Heart left ventricle (tissue), 16 donors: ENCODE data around the gene BCKDHB. TPM values are rescaled to one million over a fixed set of nuclear protein-coding genes. Genes with fewer than 3 reads are reported as not detected.
"Not testable (repeated sequence)": the region's sequence is repeated elsewhere in the genome, so short reads cannot be mapped to it uniquely, and the experiment has no call there.

Source experiments
- ATAC-seq, 4 donors: fragments of 200-7000 bp; cut with Tn5 transposase; one replicate each; pipeline ENCODE4 v1.9.1; 2020 to 2022; ENCODE audit warnings: moderate library complexity in 4 of 4, mild to moderate bottlenecking in 3 of 4, moderate number of reproducible peaks in 1 of 4
- DNase-seq, 5 donors: peaks; one replicate each; pipeline ENCODE4 v3.0.0-alpha.2; 2020
- H3K27ac ChIP-seq, 12 donors: fragments of 200-600 bp; sonication (generic) in 4 of 12; one replicate each; pipeline versions ENCODE4 v1.5.0 to v1.8.0; 2016 to 2022; ENCODE audit warnings: mild to moderate bottlenecking in 2 of 12
- H3K27me3 ChIP-seq, 9 donors: fragments of 200-600 bp; sonication (generic) in 2 of 9; one replicate each; pipeline versions ENCODE4 v1.5.1 to v1.8.0; 2016 to 2022; ENCODE audit warnings: mild to moderate bottlenecking in 3 of 9
- H3K36me3 ChIP-seq, 9 donors: fragments of 200-600 bp; sonication (generic) in 2 of 9; one replicate each; pipeline versions ENCODE4 v1.5.0 to v1.8.0; 2018 to 2022; ENCODE audit warnings: mild to moderate bottlenecking in 2 of 9
- H3K4me1 ChIP-seq, 12 donors: fragments of 200-600 bp; sonication (generic) in 4 of 12; one replicate each; pipeline versions ENCODE4 v1.5.0 to v1.8.0; 2016 to 2022; ENCODE audit warnings: mild to moderate bottlenecking in 3 of 12
- H3K4me3 ChIP-seq, 12 donors: fragments of 200-600 bp; sonication (generic) in 4 of 12; one replicate each; pipeline versions ENCODE4 v1.5.0 to v1.8.0; 2017 to 2022; ENCODE audit warnings: mild to moderate bottlenecking in 9 of 12, moderate library complexity in 4 of 12
- H3K9me3 ChIP-seq, 12 donors: fragments of 200-600 bp; sonication (generic) in 4 of 12; one replicate each; pipeline versions ENCODE4 v1.5.0 to v1.8.0; 2016 to 2022; ENCODE audit warnings: mild to moderate bottlenecking in 1 of 12
- CTCF ChIP-seq, 12 donors: fragments of 200-600 bp; sonication (generic) in 4 of 12; IDR thresholded peaks; one replicate each; pipeline versions ENCODE4 v1.5.0 to v1.8.0; 2018 to 2022; ENCODE audit warnings: antibody characterized with exemption in 12 of 12, mild to moderate bottlenecking in 5 of 12
- POLR2A ChIP-seq, 2 donors: fragments of 450-650 bp; IDR thresholded peaks; one replicate each; pipeline ENCODE4 v1.6.1; 2017; ENCODE audit warnings: antibody characterized with exemption in 2 of 2, mild to moderate bottlenecking in 2 of 2, moderate library complexity in 2 of 2
- WGBS, 4 donors: extraction: QIAGEN DNeasy Blood & Tissue Kit in 2 of 4; methylation state at CpG; one replicate each; pipeline versions ENCODE4 v1.1.5 to v1.1.7; 2013 to 2018; 5-methylcytosine and 5-hydroxymethylcytosine counted together
- intact Hi-C, 10 donors: fragments of 100-400 bp; cut with DNase I; formaldehyde crosslinking; loops; one replicate each; pipeline versions ENCODE4 v1.11.1 to v1.14.2; 2022
- polyA plus RNA-seq, 2 donors: library from polyadenylated mRNA; stranded (reverse); fragments of 200-250 nt; gene quantifications; one replicate each; pipeline ENCODE4 v1.2.3, GENCODE V29; 2013
- total RNA-seq, 9 donors: library from RNA; depleted of rRNA in 2 of 9; stranded (reverse); fragments of >200 nt in 2 of 9; fragmentation: NEBNext Ultra II Directional in 3 of 9; extraction: Animal tissue kit (Norgen Biotek cat#: 25700) in 3 of 9; gene quantifications; one replicate each; pipeline versions ENCODE4 v1.1.0 to v1.2.4, GENCODE V29; 2016 to 2023
- donor health status: ischemic (EF 13 %, LVEDD 7.1; RV severe dilation, severe dysfunction).
- donor health status: healthy with polysubstance abuse.
- donor health status: DM: no; HTN: yes; CAD: no.
- donor health status: DM: no; HTN: no; CAD: no.
- donor health status: ischemic (EF 25% LVEDD 6.9; RV normal size, moderate dysfunction).
- donor health status: ischemic (EF 25% LVEDD 5.7; RV mildly dilated, moderate dysfunction).
- donor health status: healthy.
- donor health status: DM: yes; HTN: yes; CAD: no.
- donor health status: ischemic (EF 35%, LVEDD 5.7; RV mildly dilated, moderate dysfunction).
- donor health status: nonischemic (EF 11% LVEDD 7.7; RV severe dilation, severe dysfunction).
- donor health status: DM: yes; HTN: yes; CAD: no.
- donor health status: PGD.
- donor health status: ischemic (EF 29% LVEDD 5.4; RV normal size, mild dysfunction).
- donor health status: nonischemic (EF 23%, LVEDD 6.1; RV moderate dilation, normal function).

The BCKDHB gene
- total and polyA plus RNA-seq, 11 donors = 10.1 to 41.9 (median 27.6) TPM

GRCh38 chr6:80211286-80211685 lies 104.8 kb downstream of the BCKDHB start:
- Histone ChIP-seq H3K27ac (peak overlapping the region in 3 of 12 donors; percentile 51 to 63 (median 55)), H3K4me3 (no peak overlapping the region), H3K27me3 (no peaks in the 10 kb centered on the region), H3K4me1 (peaks cover 0 to 33% (median 8%) of the 10 kb centered on the region in 12 donors), H3K36me3 (no peaks in the 10 kb centered on the region), H3K9me3 (no peaks in the 10 kb centered on the region)
- TF ChIP-seq CTCF (IDR thresholded peaks at IDR 0.05) = no peak
- TF ChIP-seq POLR2A (IDR thresholded peaks at IDR 0.05) = no peak
- intact Hi-C loops = loop anchor here in 6 of 10 donors (5.0 to 10.0 kb wide), 8 partner anchors 64 to 1544 kb away; partner anchors contain the start of gene TENT5A (in 4 of the 6)
- ATAC-seq (no peak), DNase-seq (no peak)
- 77 to 88% (median 81%) methylated on average over 3 of the region's 3 CpGs for WGBS, 4 donors

DNA sequence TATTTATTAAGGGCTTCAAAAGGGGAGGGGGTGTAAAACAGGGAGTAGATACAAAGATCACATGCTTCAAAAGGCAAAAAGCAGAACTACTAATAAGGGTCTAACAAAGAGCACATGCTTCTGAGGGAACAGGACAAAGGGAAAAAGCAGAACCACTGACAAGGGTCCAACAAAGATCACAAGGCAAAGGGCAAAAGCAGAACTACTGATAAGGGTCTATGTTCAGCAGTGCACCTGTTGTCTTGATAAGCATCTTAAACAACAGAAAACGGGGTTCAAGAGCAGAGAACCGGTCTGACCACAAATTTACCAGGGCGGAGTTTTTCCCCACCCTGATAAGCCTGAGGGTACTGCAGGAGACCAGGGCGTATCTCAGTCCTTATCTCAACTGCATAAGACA lies 105.4 kb downstream of the BCKDHB start:
- H3K4me3 ChIP-seq, H3K36me3 ChIP-seq, ATAC-seq, H3K27ac ChIP-seq, DNase-seq, H3K9me3 ChIP-seq, H3K27me3 ChIP-seq: not testable (repeated sequence)
- intact Hi-C loops = loop anchor here in 6 of 10 donors (5.0 to 10.0 kb wide), 8 partner anchors 65 to 1543 kb away; partner anchors contain the start of gene TENT5A (in 4 of the 6)
- H3K4me1 ChIP-seq = peaks cover 0 to 33% (median 8%) of the 10 kb centered on the region in 12 donors
- 63 to 78% (median 70%) methylated on average over 4 of the region's 4 CpGs for WGBS, 4 donors

DNA sequence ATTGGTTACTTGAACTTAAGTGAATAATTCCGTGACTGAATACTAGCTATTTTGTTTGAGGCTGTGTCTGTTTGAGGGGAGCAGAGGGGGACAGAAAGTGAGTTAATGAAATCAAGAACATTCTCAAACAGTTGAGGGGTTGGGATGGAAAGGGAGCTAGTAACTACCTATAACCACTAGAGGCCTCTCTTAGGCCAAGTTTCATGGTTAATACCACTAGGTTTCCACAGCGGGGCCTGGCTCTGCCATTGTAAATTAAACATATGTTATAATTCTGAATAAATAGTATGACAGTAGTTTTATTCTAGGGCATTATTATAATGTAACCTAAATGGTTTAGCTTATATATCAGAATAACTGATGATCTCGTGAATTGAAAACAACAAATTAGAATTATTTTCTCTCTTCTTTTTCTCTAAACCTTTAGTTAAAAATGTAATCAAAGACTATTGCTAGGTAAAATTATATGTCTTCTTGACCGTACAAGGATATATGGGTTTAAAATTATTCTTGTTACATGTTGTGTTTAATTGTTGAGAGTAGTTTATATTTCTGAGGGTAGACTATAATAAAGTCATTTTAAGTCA lies 108.1 kb downstream of the BCKDHB start:
- H3K27me3 ChIP-seq = no peaks in the 10 kb centered on the region
- DNase-seq (peak in 1 of 5 donors; percentile 31), ATAC-seq (peak in 3 of 4 donors; percentile 75 to 83 (median 77))
- H3K27ac ChIP-seq = peak overlapping the region in 1 of 12 donors; percentile 7
- no peaks in the 10 kb centered on the region for H3K36me3 ChIP-seq
- H3K9me3 ChIP-seq = peaks cover 0 to 2% (median 0%) of the 10 kb centered on the region in 12 donors
- H3K4me3 ChIP-seq = no peak overlapping the region
- H3K4me1 ChIP-seq = peaks cover 0 to 31% (median 8%) of the 10 kb centered on the region in 12 donors
- TF ChIP-seq POLR2A (IDR thresholded peaks at IDR 0.05) (no peak), CTCF (IDR thresholded peaks at IDR 0.05) (peak; percentile 52 to 85 (median 72))
- 52 to 58% (median 55%) methylated on average over 4 of the region's 4 CpGs for WGBS, 4 donors
- intact Hi-C loops = loop anchor here in 6 of 10 donors (5.0 to 10.0 kb wide), 8 partner anchors 67 to 1540 kb away; partner anchors contain the start of gene TENT5A (in 4 of the 6)

DNA sequence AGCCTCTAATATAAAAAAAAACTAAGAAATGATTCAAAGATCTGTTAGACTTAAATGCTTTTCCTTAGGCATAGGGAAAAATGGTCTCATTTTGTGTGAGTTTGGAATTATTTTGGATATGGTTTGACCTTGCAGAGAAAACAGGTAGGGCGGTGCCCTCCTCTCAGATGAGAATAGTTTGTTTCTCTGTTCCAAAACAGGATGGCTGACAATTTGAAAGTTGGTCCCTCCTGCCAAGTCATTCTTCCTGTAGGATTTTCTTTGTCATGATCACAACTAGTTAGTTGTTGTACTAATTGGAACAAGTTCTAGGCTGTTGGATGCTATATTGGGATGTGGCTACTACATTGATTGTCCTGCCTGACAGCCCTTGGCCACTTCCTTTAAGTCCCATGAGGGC lies 108.6 kb downstream of the BCKDHB start:
- Histone ChIP-seq H3K4me3 (no peak overlapping the region), H3K27me3 (no peaks in the 10 kb centered on the region), H3K36me3 (no peaks in the 10 kb centered on the region), H3K9me3 (peaks cover 0 to 8% (median 0%) of the 10 kb centered on the region in 12 donors), H3K27ac (peak overlapping the region in 1 of 12 donors; percentile 7), H3K4me1 (peaks cover 0 to 28% (median 8%) of the 10 kb centered on the region in 12 donors)
- DNase-seq = no peak
- 82 to 85% (median 83%) methylated on average over 1 of the region's 1 CpG for WGBS, 4 donors
- peak in 1 of 4 donors; percentile 25 for ATAC-seq
- TF ChIP-seq POLR2A (IDR thresholded peaks at IDR 0.05) (no peak), CTCF (IDR thresholded peaks at IDR 0.05) (no peak)
- intact Hi-C loops = loop anchor here in 5 of 10 donors (10.0 kb wide), 5 partner anchors 110 to 1540 kb away; partner anchors contain the start of gene TENT5A (in 3 of the 5)
